Measurements from ENCODE around the gene MAP3K7.
A peak's percentile ranks its signal among the peaks of the same experiment; 100 is the strongest.

Gene MAP3K7

DNA sequence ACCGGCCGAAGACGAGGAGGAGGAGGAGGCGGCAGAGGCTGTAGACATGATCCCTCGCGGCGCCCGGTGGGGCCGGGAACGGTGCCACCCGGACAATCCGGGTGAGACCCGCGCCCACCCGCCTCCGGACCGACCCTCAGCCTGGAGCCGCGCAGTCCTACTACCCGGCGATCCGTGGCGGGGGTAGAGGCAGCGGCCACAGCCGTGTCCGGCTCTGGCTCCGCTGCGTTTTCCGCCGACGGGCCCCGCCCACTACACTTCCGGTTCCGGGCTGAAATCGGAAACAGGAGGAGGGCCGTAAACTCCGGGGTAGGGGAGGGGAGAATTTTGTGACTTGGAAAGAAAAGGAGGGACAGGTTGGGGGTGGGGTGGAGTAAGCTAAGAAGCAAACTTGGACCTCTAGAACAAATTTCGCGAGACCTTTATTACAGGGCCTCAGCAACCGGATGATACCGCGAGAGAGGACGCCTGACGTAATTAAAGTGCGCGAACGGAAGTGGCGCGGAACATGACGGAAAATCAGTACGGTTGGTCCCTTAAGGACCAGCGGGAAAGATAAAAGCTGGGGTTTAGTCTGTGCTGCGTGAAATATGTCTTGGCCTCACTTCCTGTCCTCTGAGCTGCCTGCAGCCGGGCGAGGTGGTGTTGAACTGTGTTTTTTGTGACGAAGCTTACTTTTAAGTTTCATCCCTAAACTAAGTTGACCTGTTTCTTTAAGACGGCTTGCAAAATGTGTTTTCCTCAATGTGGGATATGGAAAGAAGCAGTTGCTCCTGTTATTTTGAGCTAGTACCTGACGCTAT is at the start of gene MAP3K7:
Gene MAP3K7 (minus strand): TSS at position 237 of the 803 bp plus-strand sequence. CDS start 189 bp downstream, at position 48.
- TF ChIP-seq, protein P1, sequence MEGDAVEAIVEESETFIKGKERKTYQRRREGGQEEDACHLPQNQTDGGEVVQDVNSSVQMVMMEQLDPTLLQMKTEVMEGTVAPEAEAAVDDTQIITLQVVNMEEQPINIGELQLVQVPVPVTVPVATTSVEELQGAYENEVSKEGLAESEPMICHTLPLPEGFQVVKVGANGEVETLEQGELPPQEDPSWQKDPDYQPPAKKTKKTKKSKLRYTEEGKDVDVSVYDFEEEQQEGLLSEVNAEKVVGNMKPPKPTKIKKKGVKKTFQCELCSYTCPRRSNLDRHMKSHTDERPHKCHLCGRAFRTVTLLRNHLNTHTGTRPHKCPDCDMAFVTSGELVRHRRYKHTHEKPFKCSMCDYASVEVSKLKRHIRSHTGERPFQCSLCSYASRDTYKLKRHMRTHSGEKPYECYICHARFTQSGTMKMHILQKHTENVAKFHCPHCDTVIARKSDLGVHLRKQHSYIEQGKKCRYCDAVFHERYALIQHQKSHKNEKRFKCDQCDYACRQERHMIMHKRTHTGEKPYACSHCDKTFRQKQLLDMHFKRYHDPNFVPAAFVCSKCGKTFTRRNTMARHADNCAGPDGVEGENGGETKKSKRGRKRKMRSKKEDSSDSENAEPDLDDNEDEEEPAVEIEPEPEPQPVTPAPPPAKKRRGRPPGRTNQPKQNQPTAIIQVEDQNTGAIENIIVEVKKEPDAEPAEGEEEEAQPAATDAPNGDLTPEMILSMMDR (IDR thresholded peaks at IDR 0.05; ENCODE audit: low read depth, low read length, poor library complexity, severe bottlenecking), result no peak
- TF ChIP-seq EZH2phosphoT487 (IDR thresholded peaks at IDR 0.05; ENCODE audit: borderline replicate concordance, low read length), result no peak
- Histone ChIP-seq H3K4me1 (ENCODE audit: control insufficient read depth, low read length) (peaks cover 37% of the 10 kb centered on the region), H3K4me3 (ENCODE audit: low read length) (peak within 1 kb of the TSS; percentile 79), H3K79me2 (ENCODE audit: control insufficient read depth, low read length) (peaks cover 48% of the 10 kb centered on the region), H3K9me3 (ENCODE audit: control insufficient read depth, insufficient read depth, low read length) (no peaks in the 10 kb centered on the region), H4K20me1 (ENCODE audit: control insufficient read depth, insufficient read depth, low read depth, low read length) (peaks cover 13% of the 10 kb centered on the region; the same call in 1 of the 2 replicates), H3K36me3 (ENCODE audit: control insufficient read depth, low read length) (peaks cover 12% of the 10 kb centered on the region), H3K4me2 (ENCODE audit: low read length) (peak within 1 kb of the TSS; percentile 71), H3K9me2 (replicated peaks; ENCODE audit: control insufficient read depth, low read length) (no peaks in the 10 kb centered on the region), H3K27me3 (ENCODE audit: control insufficient read depth, low read length) (no peaks in the 10 kb centered on the region), H3F3A (ENCODE audit: control insufficient read depth, insufficient read depth) (no peaks in the 10 kb centered on the region; the same call in 1 of the 2 replicates), H3K27ac (ENCODE audit: low read depth, low read length) (peak within 1 kb of the TSS; percentile 70)

DNA sequence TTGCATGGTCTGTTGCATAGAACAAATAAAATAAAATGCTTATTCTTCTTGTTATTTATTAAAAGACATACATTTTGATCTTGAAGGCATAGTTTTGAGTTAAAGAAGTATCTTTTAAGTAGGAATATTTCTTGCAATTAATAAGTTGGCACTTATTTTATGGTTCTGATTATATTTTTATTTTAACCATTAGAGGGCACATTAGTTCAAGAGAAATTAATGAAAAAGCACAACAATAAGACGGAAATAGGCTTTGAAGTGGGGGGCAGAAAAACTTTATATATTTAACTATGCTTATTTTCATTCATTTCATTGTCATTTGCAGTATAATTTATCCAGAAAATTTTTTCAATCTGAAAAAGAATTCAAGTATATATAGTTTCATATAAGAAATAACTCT is 44.2 kb upstream of the MAP3K7 start:
- Histone ChIP-seq H3K9me2 (replicated peaks; ENCODE audit: control insufficient read depth, low read length) (no peaks in the 10 kb centered on the region), H3K9me3 (ENCODE audit: control insufficient read depth, insufficient read depth, low read length) (no peaks in the 10 kb centered on the region), H3K27ac (ENCODE audit: low read depth, low read length) (no peak overlapping the region), H3K79me2 (ENCODE audit: control insufficient read depth, low read length) (no peaks in the 10 kb centered on the region), H3K36me3 (ENCODE audit: control insufficient read depth, low read length) (no peaks in the 10 kb centered on the region), H4K20me1 (ENCODE audit: control insufficient read depth, insufficient read depth, low read depth, low read length) (no peaks in the 10 kb centered on the region), H3F3A (ENCODE audit: control insufficient read depth, insufficient read depth) (no peaks in the 10 kb centered on the region), H3K4me3 (ENCODE audit: low read length) (no peak overlapping the region), H3K27me3 (ENCODE audit: control insufficient read depth, low read length) (peaks cover 17% of the 10 kb centered on the region), H3K4me1 (ENCODE audit: control insufficient read depth, low read length) (no peaks in the 10 kb centered on the region), H3K4me2 (ENCODE audit: low read length) (no peak overlapping the region)
- TF ChIP-seq, protein P1 (IDR thresholded peaks at IDR 0.05; ENCODE audit: low read depth, low read length, poor library complexity, severe bottlenecking), result no peak
- TF ChIP-seq EZH2phosphoT487 (IDR thresholded peaks at IDR 0.05; ENCODE audit: borderline replicate concordance, low read length), result no peak

DNA sequence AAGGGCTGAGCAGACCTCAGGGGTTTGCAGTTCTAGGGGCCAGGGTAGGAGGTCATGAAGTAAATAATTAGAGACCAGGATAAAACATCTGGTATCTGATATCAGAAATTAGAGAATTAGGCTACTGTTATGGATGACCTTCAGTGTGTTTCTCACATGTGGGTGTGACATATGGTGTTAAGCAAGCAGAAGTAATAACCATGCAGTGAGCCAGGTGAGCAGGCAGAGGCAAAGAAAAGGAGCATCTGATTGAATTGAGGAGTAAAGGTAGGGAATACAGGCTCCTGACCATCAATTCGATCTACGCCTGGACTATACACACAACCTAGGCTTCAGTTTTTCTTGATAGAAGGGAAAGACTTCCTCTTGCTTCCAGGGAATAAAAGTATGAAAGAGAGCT is 34.7 kb upstream of the MAP3K7 start:
- Histone ChIP-seq H3K27ac (ENCODE audit: low read depth, low read length) (no peak overlapping the region), H3K27me3 (ENCODE audit: control insufficient read depth, low read length) (peaks cover 34% of the 10 kb centered on the region), H4K20me1 (ENCODE audit: control insufficient read depth, insufficient read depth, low read depth, low read length) (no peaks in the 10 kb centered on the region), H3K79me2 (ENCODE audit: control insufficient read depth, low read length) (no peaks in the 10 kb centered on the region), H3K4me1 (ENCODE audit: control insufficient read depth, low read length) (no peaks in the 10 kb centered on the region), H3K4me3 (ENCODE audit: low read length) (no peak overlapping the region), H3F3A (ENCODE audit: control insufficient read depth, insufficient read depth) (no peaks in the 10 kb centered on the region), H3K36me3 (ENCODE audit: control insufficient read depth, low read length) (no peaks in the 10 kb centered on the region), H3K9me3 (ENCODE audit: control insufficient read depth, insufficient read depth, low read length) (no peaks in the 10 kb centered on the region), H3K4me2 (ENCODE audit: low read length) (no peak overlapping the region), H3K9me2 (replicated peaks; ENCODE audit: control insufficient read depth, low read length) (no peaks in the 10 kb centered on the region)
- TF ChIP-seq, protein P1 (IDR thresholded peaks at IDR 0.05; ENCODE audit: low read depth, low read length, poor library complexity, severe bottlenecking), result no peak
- TF ChIP-seq EZH2phosphoT487 (IDR thresholded peaks at IDR 0.05; ENCODE audit: borderline replicate concordance, low read length), result no peak

Measured in DOHH2 (cell line).